ENCODE data around the gene NPFF.

Gene NPFF

GRCh38 chr12:53476769-53477209 lies 30.5 kb downstream of the NPFF start:
- no peak for DNase-seq (ENCODE audit: low read depth in 2 of 2)

DNA sequence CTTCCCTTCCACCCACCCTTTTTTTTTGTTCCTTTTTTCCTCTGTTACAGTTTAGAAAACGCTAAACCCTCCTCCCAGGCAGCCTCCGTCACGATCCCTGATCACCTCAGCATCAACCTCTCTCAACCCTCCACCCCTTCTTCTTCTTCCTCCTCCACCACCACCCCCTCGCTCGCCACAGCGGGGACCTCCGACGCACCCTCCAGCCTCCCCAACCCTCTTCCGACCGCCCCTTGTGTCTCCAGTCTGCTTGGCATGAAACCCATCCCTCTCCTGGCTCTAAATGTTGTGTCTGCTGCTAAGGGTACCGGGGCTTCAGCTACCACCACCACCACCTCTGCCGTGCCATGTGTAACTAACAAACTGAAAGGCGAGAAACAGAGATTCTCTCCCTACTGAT lies 32.5 kb downstream of the NPFF start:
- no peak for DNase-seq (ENCODE audit: low read depth in 2 of 2)

DNA sequence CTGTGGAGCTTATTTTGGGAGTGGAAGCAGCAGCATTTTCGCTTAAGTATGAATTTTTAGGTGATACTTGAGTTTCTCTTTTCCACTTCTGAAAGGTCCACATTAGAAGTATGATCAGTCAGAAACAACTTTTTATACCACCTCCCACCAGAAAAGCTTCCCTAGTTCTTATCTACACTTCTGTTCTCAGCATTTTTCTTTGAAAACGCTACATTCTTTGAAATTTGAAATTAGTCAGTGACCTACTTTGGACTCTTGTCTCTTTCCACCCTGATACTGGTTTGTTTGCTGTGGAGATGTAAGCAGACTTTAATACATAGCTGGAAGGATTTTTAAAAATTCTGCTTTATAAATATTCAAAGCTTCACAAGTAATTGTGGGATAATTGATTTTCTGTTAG lies 33.2 kb downstream of the NPFF start:
- no peak for DNase-seq (ENCODE audit: low read depth in 2 of 2)

GRCh38 chr12:53472056-53472582 lies 35.2 kb downstream of the NPFF start:
- no peak for DNase-seq (ENCODE audit: low read depth in 2 of 2)

- DNase-seq (ENCODE audit: low read depth in 2 of 2): no peak
Measured at GRCh38 chr12:53468282-53468681, 39.0 kb downstream of the NPFF start.

DNA sequence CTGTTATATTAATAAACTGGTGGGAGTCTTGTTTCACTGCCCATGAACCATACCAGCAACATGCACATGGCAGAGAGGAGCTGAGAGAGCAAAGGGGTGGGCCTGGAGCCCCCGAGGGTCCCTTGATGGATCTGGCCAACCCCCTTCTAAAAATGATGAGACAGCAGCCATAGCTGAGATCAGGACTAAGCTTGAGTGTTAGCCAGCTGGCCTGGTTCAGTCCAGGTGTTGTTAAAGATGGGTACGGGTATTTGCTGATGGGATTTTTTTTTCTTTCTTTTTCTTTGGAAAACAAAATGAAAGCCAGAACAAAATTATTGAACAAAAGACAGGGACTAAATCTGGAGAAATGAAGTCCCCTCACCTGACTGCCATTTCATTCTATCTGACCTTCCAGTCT lies 39.4 kb downstream of the NPFF start:
- no peak for DNase-seq (ENCODE audit: low read depth in 2 of 2)

DNA sequence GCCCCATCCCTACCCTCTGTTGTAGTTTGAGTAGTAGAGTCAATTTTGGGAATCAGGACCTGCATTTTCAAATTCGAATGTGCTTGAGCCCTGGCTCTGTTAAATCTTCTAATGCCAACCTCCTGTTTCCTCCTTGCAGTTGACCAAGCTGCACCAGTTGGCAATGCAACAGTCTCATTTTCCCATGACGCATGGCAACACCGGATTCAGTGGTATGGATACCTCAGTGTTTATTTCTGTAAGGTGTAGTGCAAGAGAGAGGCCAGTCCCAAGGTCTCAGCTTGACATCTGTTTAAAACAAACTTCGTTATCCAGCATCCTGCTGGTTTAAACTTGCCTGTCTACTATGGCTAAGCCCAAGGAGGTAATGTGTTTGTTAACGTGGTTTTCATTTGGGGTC lies 40.2 kb downstream of the NPFF start:
- DNase-seq (ENCODE audit: low read depth in 2 of 2): no peak

GRCh38 chr12:53466640-53467039 lies 40.6 kb downstream of the NPFF start:
- DNase-seq (ENCODE audit: low read depth in 2 of 2): no peak

DNA sequence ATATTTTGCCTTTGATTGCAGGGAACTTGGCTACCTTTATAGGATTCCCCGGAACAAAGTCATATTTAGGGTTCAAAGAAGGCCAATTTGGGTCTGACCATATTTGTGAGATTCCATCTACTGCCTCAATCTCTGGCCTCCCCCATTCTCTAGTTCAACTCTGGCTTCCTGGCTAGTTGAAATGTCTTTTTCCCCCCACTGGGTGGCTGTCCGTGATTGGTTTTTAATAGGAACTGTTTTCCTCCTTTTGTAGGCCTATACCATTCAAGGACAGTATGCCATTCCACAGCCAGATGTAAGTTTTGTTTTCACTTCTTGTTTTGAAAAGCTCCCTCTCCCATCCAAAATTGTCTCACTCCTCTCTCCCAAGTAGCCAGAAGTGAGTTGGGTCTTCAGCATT lies 41.6 kb downstream of the NPFF start:
- DNase-seq (ENCODE audit: low read depth in 2 of 2): no peak

DNA sequence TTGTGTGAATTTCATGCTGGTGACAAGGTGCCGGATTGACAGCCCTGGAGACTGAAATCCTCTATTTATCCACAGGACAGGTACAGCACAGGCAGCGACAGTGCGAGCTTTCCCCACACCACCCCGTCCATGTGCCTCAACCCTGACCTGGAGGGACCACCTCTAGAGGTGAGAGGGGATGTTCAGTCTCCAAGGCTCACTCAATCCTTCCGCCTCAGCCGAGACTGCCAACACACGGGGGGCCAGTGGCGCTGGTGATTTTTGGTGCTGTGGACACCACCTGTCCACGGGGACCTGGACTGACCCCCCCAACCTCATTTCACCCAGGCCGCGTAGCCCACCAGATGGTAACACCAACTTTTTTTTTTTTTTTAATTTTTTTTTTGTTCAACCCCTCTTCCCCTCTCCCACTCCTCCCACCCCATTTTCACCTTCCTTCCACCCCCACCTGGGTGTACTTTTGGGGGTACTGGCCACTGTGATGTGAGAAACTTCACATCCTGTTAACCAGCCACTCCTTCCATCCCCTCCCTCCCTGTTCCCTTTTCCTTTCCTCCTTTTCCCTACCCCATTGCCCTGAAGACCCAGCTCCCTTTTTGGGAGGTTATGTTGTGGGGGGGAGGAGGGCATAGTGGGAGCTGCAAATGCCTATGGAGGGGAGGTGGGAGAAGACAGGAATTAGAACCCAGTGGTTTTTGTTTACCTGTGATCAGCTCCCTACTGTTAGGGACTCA lies 42.4 kb downstream of the NPFF start:
- DNase-seq (ENCODE audit: low read depth in 2 of 2): no peak

- no peak for DNase-seq (ENCODE audit: low read depth in 2 of 2)
Measured at GRCh38 chr12:53463802-53464560, 43.3 kb downstream of the NPFF start.

DNA sequence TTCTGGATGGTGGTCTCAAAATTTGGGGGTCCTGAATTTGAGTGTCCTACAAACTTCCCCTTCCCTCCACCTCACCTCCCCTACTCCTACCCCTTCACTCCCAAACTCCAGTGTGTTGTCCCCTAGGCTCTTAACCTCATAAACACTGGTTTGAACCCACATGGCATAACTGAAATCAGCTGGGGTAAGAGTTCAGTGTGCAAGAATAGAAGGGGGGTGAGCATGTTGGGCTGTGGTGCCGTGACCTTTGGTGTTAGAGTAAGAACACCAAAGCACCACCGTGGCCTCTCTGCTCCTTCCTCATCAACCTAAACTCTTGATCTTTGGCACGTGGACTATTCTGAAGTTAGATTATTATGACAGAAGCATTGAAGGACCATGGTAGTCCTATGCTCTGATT lies 44.3 kb downstream of the NPFF start:
- no peak for DNase-seq (ENCODE audit: low read depth in 2 of 2)

DNA sequence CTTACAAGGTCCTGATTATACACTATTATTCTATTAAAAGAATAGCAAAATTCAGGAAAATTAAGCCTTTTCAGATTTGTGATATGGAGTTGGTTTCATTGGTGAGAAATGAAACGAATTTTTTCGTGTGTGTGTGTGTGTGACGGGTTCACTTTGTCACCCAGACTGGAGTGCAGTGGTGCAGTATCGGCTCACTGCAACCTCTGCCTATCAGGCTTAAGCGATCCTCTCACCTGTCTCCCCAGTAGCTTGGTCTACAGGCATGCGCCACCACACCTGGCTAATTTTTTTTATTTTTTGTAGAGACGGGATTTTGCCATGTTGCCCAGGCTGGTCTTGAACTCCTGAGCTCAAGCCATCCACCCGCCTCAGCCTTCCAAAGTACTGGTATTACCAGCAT lies 45.7 kb downstream of the NPFF start:
- no peak for DNase-seq (ENCODE audit: low read depth in 2 of 2)

GRCh38 chr12:53461059-53461458 lies 46.2 kb downstream of the NPFF start:
- DNase-seq (ENCODE audit: low read depth in 2 of 2): no peak

DNA sequence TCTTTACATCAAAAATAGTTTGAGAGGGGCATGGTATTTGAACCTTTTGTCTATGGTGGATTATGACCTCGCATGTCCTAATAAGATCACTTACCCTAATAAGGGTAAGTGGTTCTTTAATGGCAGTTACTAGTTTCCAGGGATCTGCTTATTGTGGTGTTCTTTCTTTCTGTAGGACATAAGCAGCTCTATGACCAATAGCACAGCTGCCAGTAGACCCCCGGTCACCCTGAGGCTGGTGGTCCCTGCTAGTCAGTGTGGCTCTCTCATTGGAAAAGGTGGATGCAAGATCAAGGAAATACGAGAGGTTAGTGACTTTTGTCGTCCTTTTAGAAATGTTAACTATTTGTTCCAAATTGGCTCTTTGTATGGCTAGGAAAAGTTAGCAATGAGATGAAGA lies 48.2 kb downstream of the NPFF start:
- no peak for DNase-seq (ENCODE audit: low read depth in 2 of 2)
